GM21786 (cell line): ENCODE results near the gene NKAIN2.
A peak's percentile ranks its signal among the peaks of the same experiment; 100 is the strongest.

ENCODE experiments used
- ATAC-seq: cut with Tn5 transposase; IDR thresholded peaks from one replicate; pipeline ENCODE4 v1.9.1; 2021; ENCODE audit not compliant: unreplicated experiment

The NKAIN2 gene

DNA sequence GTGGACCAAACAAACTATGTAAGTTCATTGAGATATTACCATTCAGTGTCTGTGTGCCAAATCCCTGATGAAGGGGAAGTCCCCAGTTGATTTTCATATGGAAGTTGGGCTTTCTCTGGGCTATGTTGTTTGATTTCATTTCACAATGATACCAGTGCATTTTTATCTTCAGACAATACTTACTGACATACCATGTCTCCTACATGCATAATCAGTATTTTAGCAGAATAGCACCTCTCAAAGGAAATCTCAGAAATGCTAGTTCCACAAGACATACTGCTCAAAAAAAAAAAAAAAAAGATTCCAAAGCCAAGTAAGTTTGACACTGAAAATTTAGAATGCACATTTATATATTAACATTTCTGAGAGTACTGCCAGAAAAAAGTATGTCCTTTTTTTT lies 989.7 kb downstream of the NKAIN2 start:
- no peak for ATAC-seq

GRCh38 chr6:124795643-124796463 lies 992.2 kb downstream of the NKAIN2 start:
- ATAC-seq: no peak

DNA sequence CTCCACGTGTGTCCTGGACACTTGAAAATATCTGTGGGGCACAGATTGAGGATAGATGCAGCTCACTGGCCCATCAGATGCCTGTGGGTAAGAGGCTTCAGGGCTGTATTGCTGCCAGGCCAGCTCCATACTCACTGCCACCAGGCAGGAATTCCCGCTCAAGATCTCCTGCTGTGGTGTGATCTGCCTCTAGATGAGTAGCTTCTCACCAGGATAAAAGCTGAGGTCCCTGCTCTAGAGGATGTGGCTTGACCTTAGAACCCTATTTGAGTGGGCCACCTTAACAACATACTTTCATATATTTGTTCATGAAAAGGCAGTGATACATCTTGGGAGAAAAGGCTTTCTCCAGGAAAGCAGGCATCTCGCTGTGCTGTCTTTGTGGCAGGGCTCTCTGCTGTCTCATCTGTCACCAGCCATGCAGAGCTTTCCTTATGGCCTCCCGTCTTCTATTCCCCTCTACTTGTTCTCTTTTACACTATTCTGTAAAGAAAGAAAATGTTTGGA lies 992.9 kb downstream of the NKAIN2 start:
- ATAC-seq: no peak

- ATAC-seq: no peak
These were observed 993.6 kb downstream of the NKAIN2 start for GRCh38 chr6:124797224-124797623.

GRCh38 chr6:124798942-124799496 lies 995.4 kb downstream of the NKAIN2 start:
- ATAC-seq: no peak

DNA sequence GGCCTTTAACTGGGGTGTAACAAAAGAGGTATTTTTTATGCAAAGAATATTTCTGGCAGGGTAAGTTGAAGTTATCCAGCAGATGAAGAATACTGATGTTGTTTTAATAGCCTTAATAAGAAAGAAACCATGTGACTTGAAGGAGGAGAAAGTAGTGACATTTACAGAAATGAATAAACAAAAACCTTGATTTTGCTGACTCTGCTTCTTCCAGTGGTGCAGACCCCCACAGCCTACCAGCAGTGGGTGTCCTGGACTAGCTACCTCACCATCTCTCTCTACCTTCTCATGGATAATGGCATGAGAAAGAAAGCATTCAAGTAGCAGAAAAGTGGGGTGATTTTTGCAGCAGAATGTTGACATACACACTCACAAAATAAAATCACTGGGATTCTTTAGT lies 996.0 kb downstream of the NKAIN2 start:
- no peak for ATAC-seq

GRCh38 chr6:124800222-124800621 lies 996.6 kb downstream of the NKAIN2 start:
- ATAC-seq: no peak

GRCh38 chr6:124812067-124812466 lies 1008.4 kb downstream of the NKAIN2 start:
- no peak for ATAC-seq

GRCh38 chr6:124819346-124819745 lies 1015.7 kb downstream of the NKAIN2 start:
- ATAC-seq: no peak

DNA sequence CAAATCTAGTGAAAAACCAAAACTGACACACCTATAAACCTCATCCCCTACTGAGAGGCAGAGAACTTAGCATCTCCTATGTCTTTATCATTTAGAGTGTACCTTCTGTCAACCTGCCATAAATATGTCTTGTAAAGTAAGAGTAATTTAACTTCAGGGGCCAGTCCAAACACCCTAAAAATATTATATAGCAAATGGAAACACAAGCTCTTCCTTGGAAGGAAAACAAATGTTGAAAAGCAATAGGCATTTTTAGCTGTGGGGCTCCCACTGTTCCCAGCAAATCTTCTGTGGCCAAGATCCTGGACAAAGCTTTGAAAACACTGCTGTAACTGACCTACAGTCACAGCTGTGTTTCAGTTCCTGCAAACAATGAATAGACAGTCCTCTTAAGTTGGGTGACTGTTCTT lies 1018.5 kb downstream of the NKAIN2 start:
- ATAC-seq: no peak

GRCh38 chr6:124822721-124823120 lies 1019.1 kb downstream of the NKAIN2 start:
- no peak for ATAC-seq

DNA sequence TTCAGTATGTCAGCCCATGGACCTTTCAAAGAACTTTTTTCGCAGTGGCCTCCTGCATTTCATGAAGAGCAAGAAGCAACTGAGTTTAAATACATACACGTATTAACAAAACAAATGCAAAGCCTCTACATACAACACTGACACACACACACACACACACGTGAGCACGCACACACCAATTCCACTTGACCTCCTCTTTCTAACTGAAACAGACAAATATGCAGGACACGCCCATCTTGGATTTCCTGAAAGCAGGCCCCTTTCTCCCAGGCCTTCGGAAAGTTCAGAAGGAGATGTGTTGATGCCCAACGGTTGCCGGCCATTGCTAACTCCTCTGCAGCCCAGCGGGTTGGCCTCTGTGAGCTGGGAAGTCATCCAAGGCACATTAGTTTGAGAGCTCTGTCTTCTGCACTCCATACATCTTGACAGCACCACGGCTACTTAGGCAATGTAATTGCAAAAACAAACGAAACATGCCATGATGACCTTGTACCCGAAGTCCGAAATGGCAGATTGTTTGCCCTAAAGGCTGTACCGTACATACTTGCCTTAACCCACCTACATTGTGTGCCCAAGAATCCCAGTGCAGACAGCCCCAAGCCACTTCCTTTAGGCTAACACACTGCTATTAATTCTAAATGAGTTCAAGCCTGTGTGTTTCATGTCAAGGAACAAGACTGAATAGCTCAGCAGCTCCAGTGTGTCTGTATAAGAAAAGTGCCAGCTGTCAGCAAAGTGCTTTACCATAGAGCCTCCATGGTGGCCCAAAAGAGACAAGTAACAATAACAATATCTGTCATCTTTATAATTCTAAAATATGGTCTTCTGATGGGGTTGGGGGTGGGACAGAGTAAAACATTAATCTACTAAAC lies 1019.8 kb downstream of the NKAIN2 start:
- no peak for ATAC-seq

GRCh38 chr6:124825564-124825963 lies 1021.9 kb downstream of the NKAIN2 start:
- ATAC-seq: no peak

GRCh38 chr6:124829822-124830221 lies 1026.2 kb downstream of the NKAIN2 start:
- no peak for ATAC-seq

- no peak for ATAC-seq
These were observed 1026.8 kb downstream of the NKAIN2 start for GRCh38 chr6:124830506-124830905.

DNA sequence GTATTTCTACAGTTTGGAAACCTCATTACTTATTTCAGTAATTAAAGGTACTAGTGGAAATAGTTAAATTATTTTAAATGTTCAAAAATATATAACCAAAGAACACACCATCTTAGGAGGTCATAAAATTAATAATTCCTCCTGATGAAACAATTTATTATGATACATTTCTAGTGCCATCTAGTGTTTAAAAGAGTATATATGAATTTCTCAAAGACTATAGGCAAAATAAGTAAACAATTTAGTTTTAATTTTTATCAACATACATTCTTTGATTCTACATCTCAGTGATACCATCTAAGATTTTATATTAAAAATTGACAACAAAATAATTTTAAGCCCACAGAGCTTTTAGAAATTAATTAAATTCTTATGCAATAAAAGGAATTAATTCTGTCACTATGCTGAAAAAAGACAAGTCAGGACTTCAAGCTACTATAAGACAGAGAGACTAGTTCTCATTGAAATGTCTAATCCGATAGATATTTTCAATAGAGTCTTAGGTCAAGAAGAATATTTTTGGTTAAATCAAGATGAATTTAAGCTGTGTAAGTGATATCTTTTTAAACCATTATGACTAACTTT lies 1050.8 kb downstream of the NKAIN2 start:
- no peak for ATAC-seq

- no peak for ATAC-seq
These were observed 1054.1 kb downstream of the NKAIN2 start for GRCh38 chr6:124857746-124858145.

DNA sequence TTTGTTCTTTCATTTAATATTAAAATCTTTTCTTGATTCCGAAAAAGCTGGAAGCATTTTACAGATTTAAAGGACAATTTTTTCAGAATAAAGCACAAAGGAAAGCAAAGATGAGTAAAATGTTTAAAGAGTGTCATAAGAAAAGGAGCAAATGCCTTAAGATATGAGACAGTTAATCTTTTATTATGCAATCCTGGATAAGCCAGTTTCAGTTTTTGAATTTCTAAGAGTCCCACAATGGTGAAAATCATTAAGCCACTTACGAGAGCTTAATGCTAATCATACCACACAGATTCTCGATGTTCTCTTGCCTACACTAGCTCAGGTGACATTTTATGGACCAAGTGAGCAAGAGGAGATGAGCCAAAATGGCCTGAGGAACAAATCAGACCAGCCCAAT lies 1054.9 kb downstream of the NKAIN2 start:
- ATAC-seq: no peak

DNA sequence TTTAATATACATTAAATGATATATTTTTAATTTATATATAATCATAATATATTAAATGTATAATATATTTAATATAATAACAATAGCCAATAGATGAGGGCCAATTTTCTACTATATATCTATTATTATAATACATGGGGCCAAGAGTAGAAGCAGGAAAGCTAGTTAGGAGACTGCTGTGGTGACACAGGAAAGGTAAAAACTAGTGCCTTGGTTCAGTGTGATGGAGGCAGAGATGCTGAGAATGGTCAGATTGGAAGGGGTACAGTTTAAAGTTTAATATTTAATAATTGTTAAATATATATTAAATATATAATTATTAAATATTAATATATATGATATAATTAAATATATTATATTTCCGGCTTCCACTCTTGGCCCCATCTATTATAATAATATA lies 1055.7 kb downstream of the NKAIN2 start:
- ATAC-seq: no peak

DNA sequence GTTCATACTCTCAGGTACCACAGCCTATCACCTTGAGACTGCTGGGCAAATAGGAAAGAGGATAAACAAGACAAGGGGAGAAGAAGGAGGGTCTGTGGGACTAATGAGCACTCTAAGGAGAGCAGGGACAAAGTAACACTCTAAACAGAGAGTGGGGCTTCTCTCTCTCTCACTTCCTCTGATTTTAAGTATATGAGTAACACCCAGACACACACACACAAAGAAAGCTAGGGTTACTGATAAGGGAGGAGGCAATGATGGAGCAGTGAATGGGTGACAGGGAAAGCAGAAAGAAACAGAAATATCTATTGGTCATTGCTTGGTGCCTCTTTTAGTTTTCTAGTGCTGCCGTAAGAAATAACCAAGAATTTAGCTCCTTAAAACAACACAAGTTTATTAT lies 1062.4 kb downstream of the NKAIN2 start:
- peak; percentile 69 for ATAC-seq

- ATAC-seq: no peak
These were observed 1063.5 kb downstream of the NKAIN2 start for GRCh38 chr6:124867121-124867520.
